ENCODE data around the gene UQCRC2. TPM values are rescaled to one million over a fixed set of nuclear protein-coding genes. Genes with fewer than 3 reads are reported as not detected.
A peak's percentile ranks its signal among the peaks of the same experiment; 100 is the strongest.

UQCRC2 gene
- polyA plus RNA-seq, 2 of the 4 experiments (the other 2 are of a cell fraction), result 237 to 295 TPM

- Histone ChIP-seq H3K4me2 (no peak overlapping the region), H3K4me1 (peaks cover 13% of the 10 kb centered on the region), H3K4me3 (no peak overlapping the region), H3K9me3 (no peaks in the 10 kb centered on the region), H3K27ac (no peak overlapping the region)
- ChIA-PET CTCF (interaction anchor here (0.9 to 2.1 kb wide), 3 partner anchors 130 to 154 kb away, joined by 3 to 8 read pairs (median 8); no protein-coding TSS in a partner anchor), POLR2A (no interaction called here)
- no peak for DNase-seq (ENCODE audit: low read depth in 1 of 2, low spot score in 1 of 2)
- WGBS (ENCODE audit: missing lambda C conversion rate), result 85% methylated on average over 9 of the region's 9 CpGs
- FAIRE-seq, result no peak
- ATAC-seq, result no peak
- no peak for TF ChIP-seq ESRRA (IDR thresholded peaks at IDR 0.05; ENCODE audit: borderline replicate concordance, low read length)
- TF ChIP-seq FOSL2 (IDR thresholded peaks at IDR 0.05), result no peak
- no peak for TF ChIP-seq FOSL2 (CRISPR knock-in tag; IDR thresholded peaks at IDR 0.05)
- no peak for TF ChIP-seq CBX2 (IDR thresholded peaks at IDR 0.05; ENCODE audit: borderline replicate concordance, low read depth)
- TF ChIP-seq SMC3 (IDR thresholded peaks at IDR 0.05), result no peak
- no peak for TF ChIP-seq CHD2 (IDR thresholded peaks at IDR 0.05; ENCODE audit: low read length, partially characterized antibody)
- TF ChIP-seq NFE2L2 (conservative IDR thresholded peaks at IDR 0.05; ENCODE audit: low read length), result no peak
- TF ChIP-seq KDM5A (IDR thresholded peaks at IDR 0.05), result no peak
- no peak for TF ChIP-seq CHD4 (IDR thresholded peaks at IDR 0.05; ENCODE audit: borderline replicate concordance)
- TF ChIP-seq HOXA7 (CRISPR knock-in tag; IDR thresholded peaks at IDR 0.05), result no peak
- no peak for TF ChIP-seq SREBF2 (IDR thresholded peaks at IDR 0.05)
- TF ChIP-seq RFX5 (IDR thresholded peaks at IDR 0.05), result no peak
- TF ChIP-seq HMGXB4 (CRISPR knock-in tag; IDR thresholded peaks at IDR 0.05; ENCODE audit: borderline replicate concordance), result no peak
- TF ChIP-seq ZFP36 (IDR thresholded peaks at IDR 0.05; ENCODE audit: borderline replicate concordance, partially characterized antibody), result no peak
- TF ChIP-seq BHLHE40 (IDR thresholded peaks at IDR 0.05; ENCODE audit: low read depth, low read length), result no peak
Observed at GRCh38 chr16:21946889-21947635, 6.1 kb upstream of the UQCRC2 start.

- no peak for ATAC-seq
- Histone ChIP-seq H3K4me2 (no peak overlapping the region), H3K9me3 (no peaks in the 10 kb centered on the region), H3K27ac (no peak overlapping the region), H3K4me3 (no peak overlapping the region), H3K4me1 (peaks cover 21% of the 10 kb centered on the region)
- 67% methylated on average over 1 of the region's 1 CpG for WGBS (ENCODE audit: missing lambda C conversion rate)
- ChIA-PET POLR2A (no interaction called here), CTCF (no interaction called here)
- no peak for TF ChIP-seq FOSB (CRISPR knock-in tag; IDR thresholded peaks at IDR 0.05)
- no peak for TF ChIP-seq ZNF302 (CRISPR knock-in tag; IDR thresholded peaks at IDR 0.05)
- no peak for TF ChIP-seq EHMT2 (IDR thresholded peaks at IDR 0.05; ENCODE audit: low read depth)
- TF ChIP-seq JUNB (IDR thresholded peaks at IDR 0.05), result no peak
- no peak for FAIRE-seq
- DNase-seq (ENCODE audit: low read depth in 1 of 2, low spot score in 1 of 2), result no peak
Observed at GRCh38 chr16:21949713-21950260, 3.4 kb upstream of the UQCRC2 start.

- POLR2A ChIA-PET, result interaction anchor here (0.6 kb wide), 1 partner anchor 131 kb away, joined by 3 read pairs; no protein-coding TSS in a partner anchor
- TF ChIP-seq RAD21 (conservative IDR thresholded peaks at IDR 0.05 in 1 of 2, IDR thresholded peaks at IDR 0.05 in 1 of 2) (peak; percentile 44 to 48; a peak in 3 of 5 replicates), ZNF302 (CRISPR knock-in tag; IDR thresholded peaks at IDR 0.05) (no peak), FOXS1 (CRISPR knock-in tag; IDR thresholded peaks at IDR 0.05) (no peak), ATOH8 (CRISPR knock-in tag; IDR thresholded peaks at IDR 0.05; ENCODE audit: low read depth) (no peak), MAX (IDR thresholded peaks at IDR 0.05) (no peak), RFX5 (IDR thresholded peaks at IDR 0.05) (no peak), SMC3 (IDR thresholded peaks at IDR 0.05) (peak; percentile 53; the same call in 2 of the 3 replicates), CTCF (IDR thresholded peaks at IDR 0.05) (peak; percentile 63)
- peak overlapping the region; percentile 96 for H3K4me2 ChIP-seq
- peaks cover 22% of the 10 kb centered on the region for H3K4me1 ChIP-seq
- 76% methylated on average over 7 of the region's 7 CpGs for WGBS (ENCODE audit: missing lambda C conversion rate)
- CTCF ChIA-PET, result interaction anchor here (0.6 to 1.6 kb wide), 11 partner anchors 8 to 279 kb away, joined by 3 to 35 read pairs (median 4); no protein-coding TSS in a partner anchor
- DNase-seq (ENCODE audit: low read depth in 1 of 2, low spot score in 1 of 2), result peak; percentile 54 to 61
- ATAC-seq, result no peak
- H3K4me3 ChIP-seq, result no peak overlapping the region
- no peaks in the 10 kb centered on the region for H3K9me3 ChIP-seq
- FAIRE-seq, result no peak
- no peak overlapping the region for H3K27ac ChIP-seq
Observed at GRCh38 chr16:21950782-21951521, 2.2 kb upstream of the UQCRC2 start.
